ENCODE measurements around the gene XPO1. TPM values are rescaled to one million over a fixed set of nuclear protein-coding genes. Genes with fewer than 3 reads are reported as not detected.
A peak's percentile ranks its signal among the peaks of the same experiment; 100 is the strongest.
"Not testable (repeated sequence)": the region's sequence is repeated elsewhere in the genome, so short reads cannot be mapped to it uniquely, and the experiment has no call there.

Gene XPO1
- total RNA-seq, 1 donor from 2014 or later = 140 TPM

GRCh38 chr2:61549546-61549945 lies 11.4 kb upstream of the XPO1 start:
- no peaks in the 10 kb centered on the region for H3K36me3 ChIP-seq (ENCODE audit: control insufficient read depth, insufficient read depth, low read length)
- H3K27me3 ChIP-seq (ENCODE audit: control insufficient read depth, insufficient read depth, low read length) = no peaks in the 10 kb centered on the region
- DNase-seq (ENCODE audit: low read depth) (no peak), FAIRE-seq (peak; percentile 32)
- no peak overlapping the region for H3K4me3 ChIP-seq (ENCODE audit: low read depth, low read length)
- TF ChIP-seq CTCF (IDR thresholded peaks at IDR 0.05; ENCODE audit: insufficient read depth, low read length, severe bottlenecking) = no peak

- Histone ChIP-seq H3K4me3 (ENCODE audit: low read depth, low read length) (no peak overlapping the region), H3K36me3 (ENCODE audit: control insufficient read depth, insufficient read depth, low read length) (no peaks in the 10 kb centered on the region), H3K27me3 (ENCODE audit: control insufficient read depth, insufficient read depth, low read length) (no peaks in the 10 kb centered on the region)
- TF ChIP-seq CTCF (IDR thresholded peaks at IDR 0.05; ENCODE audit: insufficient read depth, low read length, severe bottlenecking) = no peak
- no peak for DNase-seq (ENCODE audit: low read depth)
- no peak for FAIRE-seq
Observed at GRCh38 chr2:61543062-61543461, 4.9 kb upstream of the XPO1 start.

GRCh38 chr2:61540167-61540566 lies 2.0 kb upstream of the XPO1 start:
- not testable (repeated sequence) for H3K36me3 ChIP-seq (ENCODE audit: control insufficient read depth, insufficient read depth, low read length); H3K27me3 ChIP-seq (ENCODE audit: control insufficient read depth, insufficient read depth, low read length); FAIRE-seq; H3K4me3 ChIP-seq (ENCODE audit: low read depth, low read length); DNase-seq (ENCODE audit: low read depth)

- DNase-seq (ENCODE audit: low read depth) (peak; percentile 44), FAIRE-seq (no peak)
- no peak for TF ChIP-seq CTCF (IDR thresholded peaks at IDR 0.05; ENCODE audit: insufficient read depth, low read length, severe bottlenecking)
- H3K27me3 ChIP-seq (ENCODE audit: control insufficient read depth, insufficient read depth, low read length) = no peaks in the 10 kb centered on the region
- peak overlapping the region; percentile 90 for H3K4me3 ChIP-seq (ENCODE audit: low read depth, low read length)
- H3K36me3 ChIP-seq (ENCODE audit: control insufficient read depth, insufficient read depth, low read length) = no peaks in the 10 kb centered on the region
Observed at GRCh38 chr2:61538920-61539520, 864 bp upstream of the XPO1 start.

- TF ChIP-seq CTCF (IDR thresholded peaks at IDR 0.05; ENCODE audit: insufficient read depth, low read length, severe bottlenecking) = no peak
- H3K36me3 ChIP-seq (ENCODE audit: control insufficient read depth, insufficient read depth, low read length) = no peaks in the 10 kb centered on the region
- peak overlapping the region; percentile 90 for H3K4me3 ChIP-seq (ENCODE audit: low read depth, low read length)
- no peak for FAIRE-seq
- no peak for DNase-seq (ENCODE audit: low read depth)
- no peaks in the 10 kb centered on the region for H3K27me3 ChIP-seq (ENCODE audit: control insufficient read depth, insufficient read depth, low read length)
Observed at GRCh38 chr2:61537950-61538199, 281 bp downstream of the XPO1 start.

GRCh38 chr2:61537277-61537949 lies 743 bp downstream of the XPO1 start:
- Histone ChIP-seq H3K36me3 (ENCODE audit: control insufficient read depth, insufficient read depth, low read length) (no peaks in the 10 kb centered on the region), H3K27me3 (ENCODE audit: control insufficient read depth, insufficient read depth, low read length) (no peaks in the 10 kb centered on the region), H3K4me3 (ENCODE audit: low read depth, low read length) (peak overlapping the region; percentile 90)
- no peak for TF ChIP-seq CTCF (IDR thresholded peaks at IDR 0.05; ENCODE audit: insufficient read depth, low read length, severe bottlenecking)
- no peak for FAIRE-seq
- peak; percentile 6 for DNase-seq (ENCODE audit: low read depth)

Measured in bronchial epithelial cell (primary cell).